Stimulated activated CD4-positive, alpha-beta T cell treated with anti-CD3 and anti-CD28 coated beads, Interleukin-12 subunit alpha, Interleukin-12 subunit beta, amount 100 ng/mL, for 24 hours (primary cell): ENCODE data around the gene NOXRED1.
A peak's percentile ranks its signal among the peaks of the same experiment; 100 is the strongest.

ENCODE experiments used
- DNase-seq, 2 experiments: peaks; one replicate each; pipeline ENCODE4 v3.0.0-alpha.2; 2020; ENCODE audit warnings: low read depth in 2 of 2

Gene NOXRED1

DNA sequence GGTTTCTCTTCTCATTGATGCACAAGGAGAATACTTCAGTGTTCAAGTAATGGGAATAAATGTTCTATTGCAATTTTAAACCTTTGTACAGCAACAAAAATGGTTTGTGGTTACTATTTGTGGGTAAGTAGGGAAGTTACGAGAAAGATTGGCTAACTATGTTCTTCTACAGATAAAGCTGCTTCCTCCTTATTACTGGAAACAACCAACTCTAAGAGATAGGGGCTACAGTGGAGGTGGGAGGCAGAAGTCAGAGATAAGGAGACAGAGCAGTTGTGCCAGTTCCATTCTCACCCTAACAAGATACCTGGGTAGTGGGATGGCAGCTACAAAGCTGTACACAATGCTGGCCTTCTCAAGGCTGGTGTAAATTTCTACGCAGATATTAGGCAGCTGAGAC is 16.2 kb downstream of the NOXRED1 start:
- DNase-seq: no peak

DNA sequence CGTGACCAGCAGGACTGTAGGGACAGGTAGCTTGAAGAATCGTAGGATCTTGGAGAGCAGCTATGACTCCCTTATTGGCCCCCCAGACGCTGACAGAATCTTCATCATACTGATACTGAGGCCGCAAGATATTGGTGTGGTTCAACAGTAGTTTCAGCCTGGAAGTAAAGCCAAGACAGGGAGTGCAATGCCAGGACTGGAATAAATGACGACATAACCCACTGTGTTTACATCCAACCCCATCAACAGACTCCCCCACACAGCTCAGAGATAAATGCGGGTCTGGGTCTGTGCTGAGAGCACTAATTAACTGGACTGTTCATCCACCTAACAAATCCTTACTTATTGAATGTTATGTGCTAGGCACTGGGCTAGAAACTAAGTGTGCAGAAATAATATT is 16.6 kb downstream of the NOXRED1 start:
- DNase-seq: no peak

DNA sequence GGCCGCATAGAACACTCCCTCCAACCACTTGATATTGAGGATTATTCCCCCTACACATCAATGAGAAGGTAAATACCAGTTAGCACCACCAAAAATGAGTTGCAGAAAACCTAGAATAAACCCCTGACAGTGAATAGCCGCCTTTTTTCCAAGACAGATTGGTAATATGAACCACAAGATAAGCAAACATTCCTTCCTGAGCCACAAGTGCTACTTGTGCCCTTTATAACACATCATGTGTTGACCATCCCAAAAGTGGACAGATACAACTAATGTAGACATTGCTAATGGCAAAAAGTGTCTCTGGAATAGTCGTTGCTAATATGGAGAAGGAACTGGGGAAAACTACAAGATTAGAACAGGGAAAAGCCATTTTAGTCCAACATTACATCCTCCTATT is 17.2 kb downstream of the NOXRED1 start:
- DNase-seq: no peak

DNA sequence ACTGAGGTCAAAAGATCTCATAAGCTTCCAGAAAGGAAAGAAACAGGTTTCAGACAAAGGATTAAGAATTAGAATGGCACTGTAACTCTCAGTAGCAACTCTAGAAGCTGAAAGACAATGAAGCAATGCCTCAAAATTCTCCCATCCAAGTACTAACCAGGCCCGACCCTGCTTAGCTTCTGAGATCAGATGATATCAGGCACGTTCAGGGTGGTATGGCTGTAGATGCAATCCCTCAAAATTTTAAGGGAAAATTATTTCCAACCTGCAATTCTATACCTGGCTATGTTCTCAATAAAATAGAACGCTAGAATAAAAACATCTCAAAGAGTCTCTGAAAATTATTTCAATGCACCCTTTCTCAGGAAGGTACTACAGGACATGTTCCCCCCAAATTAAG is 19.6 kb downstream of the NOXRED1 start:
- no peak for DNase-seq

DNA sequence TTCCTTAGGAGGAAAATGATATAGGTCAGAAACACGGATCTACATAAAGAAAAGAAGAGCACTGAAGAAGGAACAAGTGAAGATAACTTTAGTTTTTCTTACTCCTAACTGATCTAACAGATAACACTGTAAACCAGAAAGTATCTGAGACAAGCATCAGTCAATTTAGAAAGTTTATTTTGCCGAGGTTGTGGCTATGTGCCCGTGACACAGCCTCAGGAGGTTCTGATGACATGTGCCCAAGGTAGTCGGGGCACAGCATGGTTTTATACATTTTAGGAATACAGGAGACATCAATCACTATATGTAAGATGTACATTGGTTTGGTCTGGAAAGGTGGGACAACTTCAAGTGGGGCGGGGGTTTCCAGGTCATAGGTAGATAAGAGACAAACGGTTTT is 23.1 kb downstream of the NOXRED1 start:
- no peak for DNase-seq

DNA sequence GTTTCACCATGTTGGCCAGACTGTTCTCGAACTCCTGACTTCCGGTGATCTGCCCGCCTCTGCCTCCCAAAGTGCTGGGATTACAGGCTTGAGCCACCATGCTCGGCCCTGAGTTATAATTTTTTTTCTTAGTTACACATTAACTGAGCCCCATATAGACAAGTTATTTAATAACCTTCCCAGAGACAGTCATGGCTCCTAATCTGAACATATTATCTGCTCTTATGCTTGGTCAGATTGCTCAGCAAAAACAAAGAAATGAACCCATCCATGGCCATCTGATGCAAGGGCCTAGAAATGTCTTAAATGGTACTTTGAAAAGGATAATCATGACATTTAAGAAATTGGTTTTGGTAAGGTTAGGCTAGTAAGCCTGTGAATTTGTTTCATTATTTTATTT is 33.1 kb downstream of the NOXRED1 start:
- DNase-seq: no peak

DNA sequence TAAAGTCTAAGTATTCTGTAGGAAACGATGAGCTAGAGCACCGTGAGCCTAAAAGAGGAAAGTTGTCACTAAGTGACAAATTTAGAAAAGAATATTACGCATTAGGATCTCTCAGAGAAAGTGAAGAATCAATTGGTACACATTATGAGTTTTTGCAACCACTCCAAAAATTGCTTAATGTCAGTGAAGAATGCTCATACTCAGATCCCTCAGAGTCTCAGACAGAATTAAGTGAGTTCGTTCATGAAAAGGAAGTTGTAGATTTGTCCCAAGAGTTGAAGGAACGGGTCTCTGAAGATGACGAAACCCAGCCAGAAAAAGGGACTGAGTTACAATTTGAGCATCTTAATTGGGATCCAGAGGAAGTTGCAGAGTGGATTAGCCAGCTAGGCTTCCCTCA is 44.6 kb downstream of the NOXRED1 start:
- DNase-seq: no peak

DNA sequence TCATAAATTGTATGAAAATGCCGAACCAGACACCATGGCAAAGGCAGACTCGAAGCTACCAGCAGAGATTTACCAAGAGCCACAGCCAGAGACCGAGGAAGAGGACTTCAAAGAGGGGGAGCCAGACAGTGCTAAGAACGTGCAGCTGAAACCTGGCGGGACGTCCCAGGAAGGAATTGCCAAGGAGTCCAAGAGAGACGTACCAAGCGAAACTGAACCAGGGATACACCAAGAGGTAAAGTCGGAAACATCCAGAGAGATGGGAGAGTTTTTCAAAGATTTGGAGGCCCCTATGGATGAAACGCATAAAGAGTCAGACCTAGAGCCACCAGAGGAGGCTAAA is 45.9 kb downstream of the NOXRED1 start:
- no peak for DNase-seq

DNA sequence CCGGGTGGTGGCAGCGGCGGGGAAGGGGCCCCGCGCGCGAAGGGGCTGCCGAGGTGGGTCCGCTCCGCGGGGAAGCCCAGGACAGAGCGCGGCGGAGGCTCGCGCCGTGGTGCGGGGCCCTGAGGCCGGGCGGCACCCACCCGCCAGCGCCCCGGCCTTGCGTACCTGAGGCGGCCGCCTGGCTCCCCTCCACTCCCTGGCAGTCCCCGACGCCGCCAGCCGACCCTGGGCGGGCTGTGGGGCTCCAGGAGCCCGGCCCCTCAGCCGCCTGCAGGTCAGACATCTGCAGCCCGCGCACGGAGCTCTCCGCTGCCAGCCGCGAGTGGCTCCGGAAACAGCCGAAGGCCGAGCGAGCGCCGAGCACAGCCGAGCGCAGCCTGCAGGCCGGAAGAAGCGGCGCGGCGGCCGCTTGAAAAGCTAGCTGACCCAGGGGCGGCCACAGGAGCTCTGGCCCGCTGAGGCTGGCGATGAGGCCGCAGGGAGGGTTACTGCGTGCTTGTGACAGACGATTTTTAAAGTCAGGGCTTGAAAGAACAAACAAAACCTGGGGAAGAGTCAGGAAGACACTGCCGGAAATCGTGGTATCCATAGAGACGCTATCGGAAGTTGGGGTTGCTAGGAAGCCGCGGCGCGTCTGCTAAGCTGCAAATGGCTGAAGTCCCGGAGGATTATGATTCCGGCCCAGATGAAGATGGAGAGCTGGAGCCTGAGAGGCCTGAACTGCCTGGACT is 46.4 kb downstream of the NOXRED1 start, which contains the start of the genes SAMD15 and TMED8:
Gene SAMD15, plus strand, starts transcription at position 609 of the 731 bp plus-strand sequence. Its CDS starts 40 bp downstream, at position 649.
Gene TMED8, minus strand, starts transcription at position 324 of the 731 bp plus-strand sequence. Its CDS starts 41 bp downstream, at position 283.
- peak; percentile 66 to 74 for DNase-seq

DNA sequence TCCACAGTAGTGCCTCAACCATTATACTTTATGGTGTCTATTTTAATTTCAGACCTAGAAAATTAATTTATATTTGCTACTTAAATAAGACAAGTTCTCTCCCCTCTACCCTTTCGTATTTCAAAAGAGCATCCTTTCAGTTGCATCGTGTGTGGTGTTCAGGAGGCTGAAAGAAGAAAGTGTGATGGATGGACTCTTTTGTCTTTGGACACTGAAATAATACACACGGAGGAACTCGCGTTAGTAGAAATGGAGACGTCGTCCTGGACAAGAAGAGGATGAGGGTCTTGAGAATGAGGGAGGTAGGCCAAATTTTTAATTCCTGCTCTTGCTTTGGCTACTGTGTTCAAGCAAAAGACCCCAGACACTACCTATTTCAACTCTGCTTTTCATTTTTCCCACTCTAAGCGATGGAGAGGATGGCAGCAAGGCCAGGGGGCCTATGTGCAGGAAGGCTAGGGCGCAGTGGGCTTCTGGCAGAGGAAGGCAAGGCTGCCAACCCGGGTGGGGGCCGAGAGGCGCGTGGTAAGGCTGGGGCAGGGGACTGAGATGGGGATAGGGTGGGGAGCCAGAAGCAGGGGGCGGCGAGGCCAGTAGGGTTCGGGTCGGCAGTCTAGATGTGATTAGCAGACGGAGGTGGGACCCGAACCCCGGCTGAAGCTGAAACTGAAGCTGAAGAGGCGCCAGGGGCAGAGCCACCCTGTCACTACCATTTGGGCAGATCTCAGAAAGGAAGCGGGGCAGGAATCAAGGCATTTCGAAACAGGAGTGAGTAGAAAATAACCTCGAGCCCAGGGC is 47.2 kb downstream of the NOXRED1 start:
- DNase-seq: peak; percentile 9 to 38

DNA sequence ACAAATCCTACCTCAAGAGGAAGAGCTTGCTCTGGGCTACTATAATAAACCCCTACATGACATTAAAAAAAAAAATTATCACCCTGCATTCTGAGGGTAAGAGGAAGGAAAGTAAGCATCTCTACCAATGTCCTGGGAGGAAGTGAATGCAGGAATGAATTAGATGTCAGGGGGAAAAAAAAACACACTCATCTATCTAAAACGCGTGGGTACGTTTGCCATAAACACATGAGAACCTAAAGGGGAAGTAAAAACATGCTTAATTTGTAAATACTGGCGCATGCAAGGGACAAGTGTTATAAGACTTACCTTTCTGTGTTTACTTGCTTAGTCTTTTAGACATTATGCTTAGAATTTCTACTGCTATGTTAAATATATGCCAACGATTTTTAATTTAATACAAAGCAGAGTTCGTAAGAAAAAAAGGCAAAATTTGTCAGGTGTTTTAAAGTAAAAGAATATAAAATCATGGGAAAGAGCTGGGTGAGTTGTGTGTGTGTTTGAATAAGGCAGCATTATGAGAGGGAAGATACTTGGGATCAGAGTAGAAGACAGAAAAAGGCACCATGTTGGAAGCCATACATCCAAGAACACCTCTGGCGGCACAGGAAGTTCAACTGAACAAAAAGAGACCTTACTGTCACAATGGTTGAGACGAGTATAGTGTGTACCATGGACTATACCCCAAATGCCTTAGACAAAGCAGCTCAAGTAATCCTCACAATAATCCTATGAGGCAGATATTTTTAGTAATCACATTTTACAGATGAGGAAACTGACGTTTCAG is 48.0 kb downstream of the NOXRED1 start:
- DNase-seq: no peak

DNA sequence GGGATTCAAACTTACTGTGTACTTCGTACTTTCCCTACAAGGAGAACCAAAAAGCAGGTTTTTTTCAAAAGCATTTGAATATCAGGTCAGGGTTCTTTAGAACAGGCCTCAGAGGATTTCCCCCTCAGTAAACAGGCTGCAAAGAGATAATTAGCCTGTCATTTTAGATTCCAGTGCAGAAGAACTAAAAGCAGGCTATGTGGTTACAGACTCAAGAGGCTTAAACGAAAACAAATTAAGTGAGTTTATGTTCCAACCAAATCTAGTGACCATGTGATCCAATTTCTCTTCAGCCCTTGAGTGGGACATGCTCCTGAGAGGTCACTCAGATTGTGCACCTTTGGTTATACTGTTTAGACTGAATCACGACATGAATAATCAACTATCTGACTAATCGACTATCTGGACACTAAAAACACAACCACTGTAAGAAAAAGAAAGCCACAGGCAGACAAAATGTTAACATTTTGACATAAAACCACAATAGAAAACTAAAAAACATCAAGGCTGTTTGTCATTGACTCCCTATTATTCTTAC is 51.0 kb downstream of the NOXRED1 start:
- no peak for DNase-seq

DNA sequence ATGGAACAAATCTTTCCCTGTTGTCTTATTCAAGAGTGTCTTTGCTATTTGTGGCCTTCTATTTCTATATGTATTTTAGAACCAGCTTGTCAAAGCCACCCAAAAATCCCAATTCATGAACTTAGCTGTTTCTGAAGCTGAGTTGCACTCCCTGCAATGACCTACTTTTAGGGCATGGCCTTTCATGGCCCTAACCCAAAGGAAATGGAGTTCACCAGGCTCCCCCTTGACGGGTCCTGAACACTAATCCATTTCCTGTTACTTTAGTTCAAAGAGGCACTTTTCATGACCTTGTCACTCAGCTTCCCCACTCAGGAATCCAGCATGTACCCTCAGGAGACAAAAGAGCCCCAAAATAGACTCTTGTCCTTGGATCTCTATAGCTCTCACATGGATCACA is 54.0 kb downstream of the NOXRED1 start:
- no peak for DNase-seq

DNA sequence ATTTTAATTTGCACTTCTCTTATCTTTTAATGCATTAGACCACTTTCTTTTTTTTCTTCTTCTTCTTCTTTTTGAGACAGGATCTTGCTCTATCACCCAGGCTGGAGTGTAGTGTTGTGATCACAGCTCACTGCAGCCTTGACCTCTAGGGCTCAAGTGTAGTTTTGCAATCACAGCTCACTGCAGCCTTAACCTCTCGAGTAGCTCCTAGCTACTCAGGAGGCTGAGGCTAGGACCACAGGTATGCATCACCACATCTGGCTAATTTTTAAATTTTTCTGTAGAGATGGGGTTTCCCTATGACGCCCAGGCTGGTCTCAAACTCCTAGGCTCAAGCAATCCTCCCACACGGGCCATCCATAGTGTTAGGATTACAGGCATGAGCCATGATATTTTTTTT is 59.2 kb downstream of the NOXRED1 start:
- DNase-seq: no peak

DNA sequence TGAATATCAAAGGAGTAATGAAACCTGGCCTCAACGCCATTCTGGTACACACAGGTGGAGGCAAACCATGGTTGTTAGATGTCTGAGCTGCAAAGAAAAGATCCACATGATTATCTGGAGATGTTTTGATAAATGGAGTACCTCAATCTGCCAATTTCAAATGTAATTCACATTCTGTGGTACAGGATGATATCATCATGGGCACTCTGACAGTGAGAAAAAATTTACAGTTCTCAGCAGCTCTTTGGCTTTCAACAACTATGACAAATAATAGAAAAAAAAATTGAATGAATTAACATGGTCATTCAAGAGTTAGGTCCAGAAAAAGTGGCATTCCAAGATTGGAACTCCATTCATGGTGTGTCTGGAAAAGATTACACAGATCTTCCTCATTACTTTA is 63.7 kb downstream of the NOXRED1 start:
- no peak for DNase-seq

DNA sequence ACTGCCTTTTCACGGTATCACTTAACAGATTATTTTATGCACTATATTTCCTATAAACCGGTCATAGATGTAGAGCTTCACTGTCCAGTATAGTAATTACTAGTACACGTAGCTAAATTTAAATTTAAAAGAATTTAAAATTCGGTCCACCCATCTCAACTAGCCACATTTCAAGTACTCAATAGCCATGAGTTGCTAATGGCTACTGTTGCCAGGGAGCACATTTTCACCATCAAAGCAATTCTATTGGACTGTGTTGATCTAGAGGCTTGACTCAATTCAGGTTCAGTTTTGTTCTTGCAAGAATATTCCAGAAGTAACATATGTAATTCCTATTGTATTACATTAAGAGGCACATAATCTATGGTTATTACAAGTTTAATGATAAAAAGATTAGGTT is 66.4 kb downstream of the NOXRED1 start:
- no peak for DNase-seq

DNA sequence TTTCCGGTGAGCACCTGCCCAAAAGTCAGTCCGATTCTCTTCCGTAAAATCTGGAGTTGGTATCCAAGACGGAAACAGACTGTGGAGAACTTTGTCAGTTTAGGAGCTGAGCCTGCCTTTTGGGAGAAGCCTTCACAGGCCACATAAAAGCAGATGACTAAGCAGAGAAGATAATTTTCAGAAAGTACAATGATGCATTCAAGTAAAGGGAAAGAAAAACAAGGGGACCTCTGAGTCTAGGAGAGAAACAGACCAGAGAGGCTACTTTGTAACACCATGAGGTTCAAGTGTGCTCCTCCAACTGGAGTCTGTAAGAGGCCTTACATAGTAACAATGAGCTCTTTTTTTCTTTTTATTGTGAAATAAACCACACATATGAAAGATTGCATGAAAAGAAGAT is 67.5 kb downstream of the NOXRED1 start:
- no peak for DNase-seq

DNA sequence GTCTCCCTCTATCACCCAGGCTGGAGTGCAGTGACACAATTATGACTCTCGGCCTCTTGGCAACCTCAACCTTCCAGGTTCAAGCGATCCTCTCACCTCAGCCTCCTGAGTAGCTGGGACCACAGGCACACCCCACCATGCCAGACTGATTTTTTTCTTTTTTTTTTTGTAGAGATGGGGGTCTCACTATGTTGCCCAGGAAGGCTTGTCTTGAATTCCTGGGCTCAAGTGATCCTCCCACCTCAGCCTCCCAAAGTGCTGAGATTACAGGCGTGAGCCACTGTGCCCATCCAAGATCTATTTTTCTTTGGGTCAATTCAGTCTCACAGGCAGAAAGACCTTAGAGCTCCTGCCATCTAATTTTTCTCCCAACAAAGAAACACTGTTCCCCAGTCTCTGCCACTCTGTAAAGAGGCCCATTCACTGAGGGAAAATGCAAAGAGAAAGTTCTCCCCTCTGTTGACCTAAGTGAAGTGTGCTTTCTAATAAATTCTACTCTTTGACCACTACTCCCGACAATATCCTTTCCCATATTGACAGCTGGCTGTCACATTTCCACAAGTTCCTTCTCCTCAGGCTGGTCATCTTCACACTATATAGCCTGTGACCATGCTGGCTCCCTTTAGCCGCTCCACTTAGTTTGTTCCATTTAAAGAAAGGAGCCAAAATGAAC is 69.7 kb downstream of the NOXRED1 start:
- no peak for DNase-seq

DNA sequence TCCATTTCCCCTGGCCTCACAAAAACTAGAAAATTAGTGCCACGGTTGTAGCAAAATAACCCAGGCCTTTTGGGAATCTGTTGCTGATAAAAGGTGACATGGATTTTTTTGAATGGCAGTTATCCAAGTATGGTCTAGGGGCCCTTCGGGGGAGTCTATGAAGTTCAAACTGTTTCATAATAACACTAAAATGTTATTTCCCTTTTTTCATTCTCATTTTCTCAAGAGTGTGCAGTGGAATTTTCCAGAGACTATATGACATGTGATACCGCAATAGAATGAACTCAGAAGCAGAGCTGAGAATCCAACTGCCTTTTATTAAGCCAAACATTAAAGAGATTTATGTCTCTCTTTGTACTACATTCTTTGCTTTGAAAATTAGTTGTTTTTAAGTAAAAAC is 75.6 kb downstream of the NOXRED1 start:
- DNase-seq: no peak

DNA sequence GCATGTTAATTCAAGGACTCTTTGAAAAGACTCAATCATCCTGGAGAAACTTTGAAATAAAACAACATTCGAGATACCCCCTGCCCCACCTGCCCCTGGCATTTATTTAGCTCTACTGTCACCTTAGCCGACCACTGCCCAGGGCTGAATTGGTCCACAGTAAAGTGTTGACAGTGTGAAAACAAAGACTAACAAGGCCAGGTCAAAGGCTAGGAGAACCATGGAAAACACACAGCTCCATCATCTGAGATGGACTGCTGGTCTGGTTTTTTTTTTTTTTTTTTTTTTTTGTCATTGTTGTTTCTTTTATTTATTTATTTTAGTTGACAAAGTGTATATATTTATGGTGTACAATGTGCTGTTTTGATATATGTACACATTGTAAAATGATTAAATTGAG is 76.8 kb downstream of the NOXRED1 start:
- DNase-seq: no peak

DNA sequence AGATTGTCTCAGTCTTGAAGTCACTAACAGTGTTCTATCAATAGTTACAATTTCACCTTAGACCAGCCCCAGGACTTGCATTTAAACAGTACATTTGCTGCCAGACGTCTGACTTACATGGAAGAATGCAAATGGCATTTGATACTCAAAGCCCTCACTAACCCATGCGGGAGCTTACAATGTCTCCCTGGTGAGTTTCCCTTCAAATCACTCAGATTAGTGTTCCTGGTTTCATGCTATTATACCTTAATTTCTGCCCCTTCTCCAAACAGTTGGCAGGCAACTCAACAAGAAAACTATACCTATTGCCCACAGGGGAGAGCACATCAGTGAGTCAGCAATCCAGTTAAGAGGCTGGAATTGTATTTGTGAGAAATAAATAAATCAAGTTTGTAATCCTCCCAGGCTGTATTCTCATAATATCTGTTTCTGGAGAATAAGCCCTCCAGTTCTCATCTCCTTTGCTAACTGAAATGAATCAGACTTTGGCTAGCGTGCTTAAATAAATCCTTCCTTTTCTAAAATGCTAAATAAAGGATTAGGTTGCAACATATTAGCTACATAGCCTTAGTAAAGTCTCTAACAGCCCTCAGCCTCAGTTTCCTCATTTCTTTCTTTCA is 78.8 kb downstream of the NOXRED1 start:
- no peak for DNase-seq
